Measurements from ENCODE around the gene RCBTB1.

The RCBTB1 gene

GRCh38 chr13:49627831-49628652 is 42.7 kb upstream of the RCBTB1 start, which contains the start of gene ARL11:
TSS of gene ARL11 (plus strand) at chr13:49628507. CDS start at chr13:49630448, 1,941 bp downstream.
- peak within 1 kb of the TSS; percentile 66 for H3K4me3 ChIP-seq (ENCODE audit: low read depth, low read length)
- no peak for TF ChIP-seq CTCF (IDR thresholded peaks at IDR 0.05; ENCODE audit: borderline replicate concordance, insufficient read depth, low read depth, low read length)

GRCh38 chr13:49625392-49626079 is 40.2 kb upstream of the RCBTB1 start:
- no peak for TF ChIP-seq CTCF (IDR thresholded peaks at IDR 0.05; ENCODE audit: borderline replicate concordance, insufficient read depth, low read depth, low read length)
- no peak overlapping the region for H3K4me3 ChIP-seq (ENCODE audit: low read depth, low read length)

- no peak overlapping the region for H3K4me3 ChIP-seq (ENCODE audit: low read depth, low read length)
- TF ChIP-seq CTCF (IDR thresholded peaks at IDR 0.05; ENCODE audit: borderline replicate concordance, insufficient read depth, low read depth, low read length) = no peak
Observed at GRCh38 chr13:49624229-49624628, 38.9 kb upstream of the RCBTB1 start.

- H3K4me3 ChIP-seq (ENCODE audit: low read depth, low read length) = no peak overlapping the region
- TF ChIP-seq CTCF (IDR thresholded peaks at IDR 0.05; ENCODE audit: borderline replicate concordance, insufficient read depth, low read depth, low read length) = no peak
Observed at GRCh38 chr13:49622174-49622946, 37.0 kb upstream of the RCBTB1 start.

GRCh38 chr13:49620170-49620621 is 34.8 kb upstream of the RCBTB1 start:
- H3K4me3 ChIP-seq (ENCODE audit: low read depth, low read length) = no peak overlapping the region

GRCh38 chr13:49616676-49617065 is 31.3 kb upstream of the RCBTB1 start:
- TF ChIP-seq CTCF (IDR thresholded peaks at IDR 0.05; ENCODE audit: borderline replicate concordance, insufficient read depth, low read depth, low read length) = no peak

More at GRCh38 chr13:49620170-49620621, 34.8 kb upstream of the RCBTB1 start:
- no peak for TF ChIP-seq CTCF (IDR thresholded peaks at IDR 0.05; ENCODE audit: borderline replicate concordance, insufficient read depth, low read depth, low read length)

More at GRCh38 chr13:49616676-49617065, 31.3 kb upstream of the RCBTB1 start:
- H3K4me3 ChIP-seq (ENCODE audit: low read depth, low read length) = no peak overlapping the region
